Kidney (tissue), 14 donors: Measurements from ENCODE around the gene INIP. TPM values are rescaled to one million over a fixed set of nuclear protein-coding genes. Genes with fewer than 3 reads are reported as not detected.

Experiments used
- DNase-seq, 5 donors: peaks; one replicate each; pipeline ENCODE4 v3.0.0-alpha.2; 2013 to 2020
- FAIRE-seq: peaks from 2 replicates; lab custom pipeline; 2012; peaks lifted over from hg19 to GRCh38; lab: Jason Lieb, UNC
- H3K27ac ChIP-seq, 2 donors: one replicate each; pipeline ENCODE4 v1.7.0; 2013; ENCODE audit warnings: low read depth in 2 of 2, low read length in 2 of 2, inconsistent platforms in 1 of 2
- H3K27me3 ChIP-seq: one replicate; pipeline ENCODE4 v1.7.1; 2013; ENCODE audit warnings: low read length, inconsistent platforms; ENCODE audit not compliant: control insufficient read depth, insufficient read depth
- H3K36me3 ChIP-seq, 3 donors: one replicate each; pipeline versions ENCODE4 v1.7.0 to v1.7.1; 2013; ENCODE audit warnings: low read length in 3 of 3, control low read depth in 1 of 3, inconsistent platforms in 1 of 3; ENCODE audit not compliant: insufficient read depth in 3 of 3, control insufficient read depth in 2 of 3
- H3K4me1 ChIP-seq, 3 donors: one replicate each; pipeline versions ENCODE4 v1.7.0 to v1.7.1; 2013; ENCODE audit warnings: low read length in 3 of 3, inconsistent platforms in 1 of 3, low read depth in 1 of 3; ENCODE audit not compliant: control insufficient read depth in 2 of 3, insufficient read depth in 2 of 3
- H3K4me3 ChIP-seq, 3 donors: one replicate each; pipeline versions ENCODE4 v1.7.0 to v1.8.1; 2013; ENCODE audit warnings: low read length in 3 of 3, control low read depth in 1 of 3, inconsistent platforms in 1 of 3
- H3K9ac ChIP-seq, 3 donors: one replicate each; pipeline versions ENCODE4 v1.7.0 to v1.7.1; 2013; ENCODE audit warnings: low read length in 3 of 3, control low read depth in 1 of 3, inconsistent platforms in 1 of 3
- H3K9me3 ChIP-seq, 3 donors: one replicate each; pipeline versions ENCODE4 v1.7.0 to v1.7.1; 2013; ENCODE audit warnings: low read length in 3 of 3, control low read depth in 1 of 3, inconsistent platforms in 1 of 3; ENCODE audit not compliant: control insufficient read depth in 2 of 3, insufficient read depth in 1 of 3
- intact Hi-C: fragments of 100-400 bp; cut with DNase I; formaldehyde crosslinking; loops from one replicate; pipeline ENCODE4 v1.11.1; 2022
- polyA plus RNA-seq: library from polyadenylated mRNA; stranded (reverse); fragments of 350-450 nt; fragmentation: Illumina TruSeq; extraction: RNeasy Lipid Tissue Mini Kit (QIAGEN cat#74804); gene quantifications from one replicate; pipeline ENCODE4 v1.2.3, GENCODE V29; 2014; ENCODE audit warnings: low read depth, low replicate concordance; ENCODE audit not compliant: insufficient read depth
- total RNA-seq: library from RNA; stranded (reverse); fragmentation: NEBNext Ultra II Directional; extraction: Animal tissue kit (Norgen Biotek cat#: 25700); gene quantifications from one replicate; pipeline ENCODE4 v1.2.1, GENCODE V29; 2021
- TF ChIP-seq, protein P1 (sequence below): IDR thresholded peaks from 3 replicates; pipeline ENCODE4 v1.5.1; 2012; ENCODE audit warnings: mild to moderate bottlenecking, moderate library complexity, borderline replicate concordance; ENCODE audit not compliant: insufficient read depth; ENCODE audit errors: extremely low read depth
- donor health status: control.
- donor health status: control.
- donor health status: control.
- donor health status: control.
- donor health status: control.
- donor health status: DM: yes; HTN: yes; CAD: no.
- donor health status: Normal renal cell carcinoma (clear cell type).

INIP gene
- total and polyA plus RNA-seq, 2 donors from 2014 or later: 14.5 to 25.7 TPM

DNA sequence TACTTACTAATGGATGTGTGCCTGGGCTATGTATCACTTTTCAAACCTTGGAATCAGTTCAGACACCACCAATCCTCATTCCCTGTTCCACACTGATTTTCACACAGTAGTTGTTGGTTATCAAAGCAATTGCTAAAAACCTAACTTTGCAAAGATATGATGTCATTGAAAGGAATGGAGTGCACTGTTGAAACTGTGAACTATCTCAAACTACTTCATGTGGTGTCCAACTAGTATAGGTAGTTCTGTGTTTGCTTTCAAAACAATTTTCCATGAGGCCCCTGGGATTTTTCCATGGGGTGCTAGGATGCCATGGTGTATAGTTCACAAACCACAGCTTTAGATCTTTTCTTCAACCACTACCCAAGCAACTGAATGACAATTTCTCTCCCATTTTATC is 17.8 kb downstream of the INIP start:
- FAIRE-seq (no peak), DNase-seq (no peak)
- TF ChIP-seq, protein P1, sequence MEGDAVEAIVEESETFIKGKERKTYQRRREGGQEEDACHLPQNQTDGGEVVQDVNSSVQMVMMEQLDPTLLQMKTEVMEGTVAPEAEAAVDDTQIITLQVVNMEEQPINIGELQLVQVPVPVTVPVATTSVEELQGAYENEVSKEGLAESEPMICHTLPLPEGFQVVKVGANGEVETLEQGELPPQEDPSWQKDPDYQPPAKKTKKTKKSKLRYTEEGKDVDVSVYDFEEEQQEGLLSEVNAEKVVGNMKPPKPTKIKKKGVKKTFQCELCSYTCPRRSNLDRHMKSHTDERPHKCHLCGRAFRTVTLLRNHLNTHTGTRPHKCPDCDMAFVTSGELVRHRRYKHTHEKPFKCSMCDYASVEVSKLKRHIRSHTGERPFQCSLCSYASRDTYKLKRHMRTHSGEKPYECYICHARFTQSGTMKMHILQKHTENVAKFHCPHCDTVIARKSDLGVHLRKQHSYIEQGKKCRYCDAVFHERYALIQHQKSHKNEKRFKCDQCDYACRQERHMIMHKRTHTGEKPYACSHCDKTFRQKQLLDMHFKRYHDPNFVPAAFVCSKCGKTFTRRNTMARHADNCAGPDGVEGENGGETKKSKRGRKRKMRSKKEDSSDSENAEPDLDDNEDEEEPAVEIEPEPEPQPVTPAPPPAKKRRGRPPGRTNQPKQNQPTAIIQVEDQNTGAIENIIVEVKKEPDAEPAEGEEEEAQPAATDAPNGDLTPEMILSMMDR: no peak
- intact Hi-C loops: no loop called here
- Histone ChIP-seq H3K9me3 (no peaks in the 10 kb centered on the region), H3K9ac (no peak overlapping the region), H3K4me1 (no peaks in the 10 kb centered on the region), H3K4me3 (no peak overlapping the region), H3K36me3 (peaks cover 0 to 3% (median 0%) of the 10 kb centered on the region in 3 donors), H3K27ac (no peak overlapping the region), H3K27me3 (no peaks in the 10 kb centered on the region)

DNA sequence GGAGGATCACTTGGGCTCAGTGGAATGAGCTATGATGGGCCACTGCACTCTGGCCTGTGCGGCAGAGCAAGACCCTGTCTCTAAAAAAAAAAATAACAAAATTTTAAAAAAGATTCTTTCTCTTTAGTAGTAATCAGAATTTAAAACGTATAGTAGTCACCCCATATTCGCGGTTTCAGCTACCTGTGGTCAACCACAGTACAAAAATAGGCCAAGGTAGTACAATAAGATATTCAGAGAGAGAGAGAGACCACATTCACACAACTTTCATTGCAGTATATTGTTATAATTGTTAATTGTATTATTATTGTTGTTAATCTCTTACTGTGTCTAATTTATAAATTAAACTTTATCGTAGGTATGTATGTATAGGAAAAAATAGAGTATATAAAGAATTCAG is 18.7 kb downstream of the INIP start:
- TF ChIP-seq, protein P1: no peak
- no peak overlapping the region for H3K27ac ChIP-seq
- H3K9ac ChIP-seq: no peak overlapping the region
- peaks cover 0 to 3% (median 0%) of the 10 kb centered on the region in 3 donors for H3K36me3 ChIP-seq
- no peaks in the 10 kb centered on the region for H3K27me3 ChIP-seq
- no peak for FAIRE-seq
- no peak overlapping the region for H3K4me3 ChIP-seq
- intact Hi-C loops: no loop called here
- H3K4me1 ChIP-seq: no peaks in the 10 kb centered on the region
- H3K9me3 ChIP-seq: no peaks in the 10 kb centered on the region
- no peak for DNase-seq

DNA sequence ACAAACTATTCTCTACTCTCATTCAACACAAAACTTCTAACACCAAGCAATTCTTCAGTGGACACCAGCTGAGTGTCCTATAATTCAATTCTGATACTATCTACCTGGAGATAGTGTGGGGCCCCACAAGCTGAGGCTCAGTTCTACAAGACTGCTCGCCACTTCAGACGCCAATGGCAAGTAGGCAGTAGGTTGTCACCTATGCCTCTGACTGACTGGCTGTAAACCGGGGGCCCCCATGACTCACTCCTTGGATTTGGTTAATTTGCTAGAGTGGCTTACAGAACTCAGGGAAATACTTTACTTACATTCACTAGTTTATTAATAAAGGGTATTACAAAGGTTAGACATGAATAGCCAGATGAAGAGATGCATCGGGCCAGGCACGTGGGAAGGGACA is 21.5 kb downstream of the INIP start:
- Histone ChIP-seq H3K27ac (no peak overlapping the region), H3K4me1 (no peaks in the 10 kb centered on the region), H3K9ac (no peak overlapping the region), H3K9me3 (no peaks in the 10 kb centered on the region), H3K4me3 (no peak overlapping the region), H3K36me3 (peaks cover 0 to 2% (median 0%) of the 10 kb centered on the region in 3 donors), H3K27me3 (no peaks in the 10 kb centered on the region)
- intact Hi-C loops: no loop called here
- TF ChIP-seq, protein P1: no peak
- no peak for DNase-seq
- FAIRE-seq: no peak
